Calu3 (cell line): Measurements from ENCODE around the gene FAM83D. TPM values are rescaled to one million over a fixed set of nuclear protein-coding genes. Genes with fewer than 3 reads are reported as not detected.

ENCODE experiments used
- BruUV-seq: library from RNA; stranded (reverse); fragments of 400-500 nt; replicated peaks from 2 replicates; lab custom pipeline; 2021; lab: Mats Ljungman, UMichigan
- CTCF ChIA-PET: fragments of 300-600 bp; sonication (Branson Sonifier 250); formaldehyde crosslinking; loops from one replicate; lab custom pipeline; 2022; ENCODE audit warnings: antibody characterized with exemption; lab: Charles Lee
- DNase-seq: peaks from one replicate; pipeline ENCODE4 v3.0.0; 2022
- H3K27ac Mint-ChIP-seq: one replicate; pipeline ENCODE4 v1.8.0; 2022; ENCODE audit warnings: mixed read lengths; ENCODE audit not compliant: unreplicated experiment
- H3K27me3 Mint-ChIP-seq: one replicate; pipeline ENCODE4 v1.8.0; 2022; ENCODE audit warnings: mixed read lengths; ENCODE audit not compliant: unreplicated experiment
- H3K36me3 Mint-ChIP-seq: one replicate; pipeline ENCODE4 v1.8.0; 2022; ENCODE audit warnings: mild to moderate bottlenecking, moderate library complexity, mixed read lengths; ENCODE audit not compliant: insufficient read depth, unreplicated experiment
- H3K4me1 Mint-ChIP-seq: one replicate; pipeline ENCODE4 v1.8.0; 2022; ENCODE audit warnings: mild to moderate bottlenecking, low read depth, mixed read lengths; ENCODE audit not compliant: unreplicated experiment
- H3K4me3 Mint-ChIP-seq: one replicate; pipeline ENCODE4 v1.8.0; 2022; ENCODE audit warnings: mild to moderate bottlenecking, low read depth, moderate library complexity, mixed read lengths; ENCODE audit not compliant: unreplicated experiment
- H3K9me3 Mint-ChIP-seq: one replicate; pipeline ENCODE4 v1.8.0; 2022; ENCODE audit warnings: low read depth, mixed read lengths; ENCODE audit not compliant: unreplicated experiment
- CTCF ChIP-seq: fragments of 200-600 bp; IDR thresholded peaks from one replicate; pipeline ENCODE4 v1.8.0; 2022; ENCODE audit warnings: antibody characterized with exemption; ENCODE audit not compliant: unreplicated experiment
- intact Hi-C: fragments of 100-400 bp; cut with micrococcal nuclease; formaldehyde crosslinking; loops from one replicate; pipeline ENCODE4 v1.10.0; 2022; ENCODE audit not compliant: unreplicated experiment
- total RNA-seq: library from RNA; stranded (reverse); gene quantifications from 2 replicates; pipeline ENCODE4 v1.2.3, GENCODE V29; 2022

FAM83D gene
- total RNA-seq, 1 experiment from 2014 or later = 84.0 TPM

GRCh38 chr20:38894091-38894847 lies 31.9 kb upstream of the FAM83D start:
- Mint-ChIP-seq H3K27me3 (peaks cover 71% of the 10 kb centered on the region), H3K4me3 (peak overlapping the region; percentile 41), H3K36me3 (no peaks in the 10 kb centered on the region), H3K9me3 (no peaks in the 10 kb centered on the region), H3K4me1 (peaks cover 13% of the 10 kb centered on the region), H3K27ac (no peak overlapping the region)
- no TSS peak for BruUV-seq
- no peak for DNase-seq
- intact Hi-C loops = loop anchor here (1.0 to 5.0 kb wide), 2 partner anchors 34 to 162 kb away; no protein-coding TSS in a partner anchor
- CTCF ChIA-PET = interaction anchor here (0.7 to 1.0 kb wide), 2 partner anchors 18 to 19 kb away, joined by 3 read pairs; no protein-coding TSS in a partner anchor
- no peak for TF ChIP-seq CTCF

GRCh38 chr20:38895098-38895949 lies 30.9 kb upstream of the FAM83D start:
- Mint-ChIP-seq H3K9me3 (no peaks in the 10 kb centered on the region), H3K4me3 (no peak overlapping the region), H3K4me1 (peaks cover 13% of the 10 kb centered on the region), H3K36me3 (no peaks in the 10 kb centered on the region), H3K27me3 (peaks cover 73% of the 10 kb centered on the region), H3K27ac (no peak overlapping the region)
- intact Hi-C loops = no loop called here
- TF ChIP-seq CTCF = no peak
- BruUV-seq = no TSS peak
- CTCF ChIA-PET = interaction anchor here (1.2 kb wide), 1 partner anchor 155 kb away, joined by 4 read pairs; no protein-coding TSS in a partner anchor
- DNase-seq = no peak

GRCh38 chr20:38896009-38896594 lies 30.1 kb upstream of the FAM83D start:
- no peak for DNase-seq
- Mint-ChIP-seq H3K36me3 (no peaks in the 10 kb centered on the region), H3K27me3 (peaks cover 75% of the 10 kb centered on the region), H3K4me3 (no peak overlapping the region), H3K9me3 (no peaks in the 10 kb centered on the region), H3K4me1 (peaks cover 13% of the 10 kb centered on the region), H3K27ac (no peak overlapping the region)
- no peak for TF ChIP-seq CTCF
- CTCF ChIA-PET = interaction anchor here (1.2 kb wide), 1 partner anchor 154 kb away, joined by 4 read pairs; no protein-coding TSS in a partner anchor
- BruUV-seq = no TSS peak
- intact Hi-C loops = no loop called here

GRCh38 chr20:38897267-38897666 lies 28.9 kb upstream of the FAM83D start:
- H3K9me3 Mint-ChIP-seq = no peaks in the 10 kb centered on the region
- TF ChIP-seq CTCF = no peak
- peaks cover 13% of the 10 kb centered on the region for H3K4me1 Mint-ChIP-seq
- H3K36me3 Mint-ChIP-seq = no peaks in the 10 kb centered on the region
- no TSS peak for BruUV-seq
- no peak overlapping the region for H3K27ac Mint-ChIP-seq
- CTCF ChIA-PET = no interaction called here
- no peak overlapping the region for H3K4me3 Mint-ChIP-seq
- intact Hi-C loops = no loop called here
- no peak for DNase-seq
- peaks cover 85% of the 10 kb centered on the region for H3K27me3 Mint-ChIP-seq
